GM12878 (cell line): ENCODE measurements around the gene ANKRD11. TPM values are rescaled to one million over a fixed set of nuclear protein-coding genes. Genes with fewer than 3 reads are reported as not detected.

Source experiments
- ASH2L ChIP-seq: fragments of 300-600, 200-600 bp; sonication (generic); IDR thresholded peaks from 2 replicates; pipeline ENCODE4 v1.6.1; 2017; ENCODE audit warnings: low read depth, mild to moderate bottlenecking, borderline replicate concordance
- BACH1 ChIP-seq: fragments of 450-650 bp; IDR thresholded peaks from 2 replicates; pipeline ENCODE4 v1.6.1; 2017; ENCODE audit warnings: mild to moderate bottlenecking, borderline replicate concordance
- BCL11A ChIP-seq: IDR thresholded peaks from 2 replicates; pipeline ENCODE4 v1.6.1; 2011; ENCODE audit warnings: low read depth, low read length
- BHLHE40 ChIP-seq, 2 experiments: fragments of 450-650 bp in 1 of 2; IDR thresholded peaks; 2 replicates each; pipeline ENCODE4 v1.6.1; 2011 to 2017; ENCODE audit warnings: low read depth in 2 of 2, borderline replicate concordance in 1 of 2, improper control_type of control experiment in 1 of 2, low read length in 1 of 2, mild to moderate bottlenecking in 1 of 2
- CREB1 ChIP-seq: IDR thresholded peaks from 2 replicates; pipeline ENCODE4 v1.6.1; 2012; ENCODE audit warnings: low read depth, mild to moderate bottlenecking, inconsistent platforms
- EED ChIP-seq: sonication (generic); IDR thresholded peaks from 2 replicates; pipeline ENCODE4 v1.6.1; 2016; ENCODE audit warnings: antibody characterized with exemption, low read depth
- FOXK2 ChIP-seq: fragments of 450-650 bp; IDR thresholded peaks from 2 replicates; pipeline ENCODE4 v1.6.1; 2017; ENCODE audit warnings: mild to moderate bottlenecking, moderate library complexity
- JUND ChIP-seq: IDR thresholded peaks from 2 replicates; pipeline ENCODE4 v1.6.1; 2012; ENCODE audit warnings: low read depth, mild to moderate bottlenecking, low read length, improper control_type of control experiment, moderate library complexity
- KLF5 ChIP-seq: fragments of 450-650 bp; IDR thresholded peaks from 2 replicates; pipeline ENCODE4 v1.6.1; 2014; ENCODE audit warnings: mild to moderate bottlenecking; ENCODE audit not compliant: partially characterized antibody
- LARP7 ChIP-seq: fragments of 450-650 bp; IDR thresholded peaks from 2 replicates; pipeline ENCODE4 v1.6.1; 2017; ENCODE audit warnings: mild to moderate bottlenecking
- MYB ChIP-seq: fragments of 150-350 bp; IDR thresholded peaks from 2 replicates; pipeline ENCODE4 v1.6.1; 2014; ENCODE audit warnings: mild to moderate bottlenecking, low read depth, low read length, borderline replicate concordance
- NBN ChIP-seq: fragments of 450-650 bp; IDR thresholded peaks from 2 replicates; pipeline ENCODE4 v1.6.1; 2016
- PAX5 ChIP-seq: IDR thresholded peaks from 2 replicates; pipeline ENCODE4 v1.6.1; 2011; ENCODE audit warnings: low read depth, low read length, borderline replicate concordance
- PAX8 ChIP-seq: fragments of 450-650 bp; IDR thresholded peaks from 2 replicates; pipeline ENCODE4 v1.6.1; 2017; ENCODE audit warnings: mild to moderate bottlenecking, moderate library complexity
- POLR2AphosphoS5 ChIP-seq: IDR thresholded peaks from 2 replicates; pipeline ENCODE4 v1.6.1; 2011; ENCODE audit warnings: mild to moderate bottlenecking, low read length, inconsistent platforms
- POU2F2 ChIP-seq: IDR thresholded peaks from 3 replicates; pipeline ENCODE4 v1.6.1; 2011; ENCODE audit warnings: low read depth, mild to moderate bottlenecking, low read length, borderline replicate concordance
- RELA ChIP-seq: fragments of 450-650 bp; IDR thresholded peaks from 2 replicates; pipeline ENCODE4 v1.8.0; 2014; ENCODE audit warnings: borderline replicate concordance; ENCODE audit not compliant: partially characterized antibody
- SPI1 ChIP-seq: IDR thresholded peaks from 2 replicates; pipeline ENCODE4 v1.6.1; 2011; ENCODE audit warnings: low read depth, mild to moderate bottlenecking, low read length, moderate library complexity, borderline replicate concordance; ENCODE audit not compliant: insufficient read depth
- SRF ChIP-seq, 2 experiments: IDR thresholded peaks; 2 replicates each; pipeline ENCODE4 v1.6.1; 2011; ENCODE audit warnings: low read depth in 2 of 2, low read length in 2 of 2, mild to moderate bottlenecking in 1 of 2, moderate library complexity in 1 of 2
- TCF3 ChIP-seq: IDR thresholded peaks from 2 replicates; pipeline ENCODE4 v1.6.1; 2012; ENCODE audit warnings: low read depth, mild to moderate bottlenecking, low read length, borderline replicate concordance; ENCODE audit not compliant: insufficient read depth
- TCF7 ChIP-seq: IDR thresholded peaks from 2 replicates; pipeline ENCODE4 v1.6.1; 2014; ENCODE audit warnings: antibody characterized with exemption, borderline replicate concordance
- YY1 ChIP-seq: IDR thresholded peaks from 2 replicates; pipeline ENCODE4 v1.6.1; 2011; ENCODE audit warnings: low read depth, mild to moderate bottlenecking, low read length
- ZNF207 ChIP-seq: fragments of 450-650 bp; IDR thresholded peaks from 2 replicates; pipeline ENCODE4 v1.6.1; 2014; ENCODE audit warnings: antibody characterized with exemption, mild to moderate bottlenecking, borderline replicate concordance
- ZNF622 ChIP-seq: fragments of 450-650 bp; IDR thresholded peaks from 2 replicates; pipeline ENCODE4 v1.6.1; 2017; ENCODE audit warnings: mild to moderate bottlenecking, inconsistent platforms
- ZSCAN29 ChIP-seq: fragments of 450-650 bp; IDR thresholded peaks from 2 replicates; pipeline ENCODE4 v1.6.1; 2017; ENCODE audit warnings: mild to moderate bottlenecking, moderate library complexity
- polyA plus RNA-seq, 11 experiments: library from polyadenylated mRNA; depleted of rRNA in 4 of 11; unstranded in 6 of 11; stranded (reverse) in 5 of 11; fragments of >200 nt; fragmentation: Nextera tagmentation in 4 of 11; fragmentation: Illumina TruSeq in 1 of 11; extraction: Ambion mirVana in 4 of 11; extraction: Trizol in 1 of 11; gene quantifications; 1 replicate in 1 of 11; 2 replicates in 10 of 11; pipeline versions ENCODE4 v1.2.1 to v1.2.3, GENCODE V29; 2011 to 2016; ENCODE audit warnings: inconsistent platforms in 2 of 11, missing spikeins in 2 of 11, low read depth in 1 of 11
- total RNA-seq, 4 experiments: library from RNA; depleted of rRNA in 3 of 4; stranded (reverse); fragments of >200 nt in 3 of 4; fragmentation: Illumina TruSeq in 1 of 4; extraction: Trizol in 1 of 4; gene quantifications; 2 replicates each; pipeline versions ENCODE4 v1.2.1 to v1.2.3, GENCODE V29; 2013 to 2021
- TF ChIP-seq, protein P1 (sequence below): fragments of 450-650 bp; IDR thresholded peaks from 2 replicates; pipeline ENCODE4 v1.6.1; 2014; ENCODE audit warnings: mild to moderate bottlenecking
- TF ChIP-seq, protein P2 (sequence below): fragments of 450-650 bp; conservative IDR thresholded peaks from 2 replicates; pipeline ENCODE4 v1.6.1; 2017; ENCODE audit warnings: mild to moderate bottlenecking, moderate library complexity
- TF ChIP-seq, protein P3 (sequence below): IDR thresholded peaks from 2 replicates; pipeline ENCODE4 v1.6.1; 2011; ENCODE audit warnings: mild to moderate bottlenecking, low read depth, low read length, moderate library complexity; ENCODE audit not compliant: insufficient replicate concordance

The ANKRD11 gene
- total and polyA plus RNA-seq, 10 of the 15 experiments (the other 5 are each of a cell fraction or from before 2014, with no cell fraction given), result 5.1 to 103 (median 27.4) TPM

DNA sequence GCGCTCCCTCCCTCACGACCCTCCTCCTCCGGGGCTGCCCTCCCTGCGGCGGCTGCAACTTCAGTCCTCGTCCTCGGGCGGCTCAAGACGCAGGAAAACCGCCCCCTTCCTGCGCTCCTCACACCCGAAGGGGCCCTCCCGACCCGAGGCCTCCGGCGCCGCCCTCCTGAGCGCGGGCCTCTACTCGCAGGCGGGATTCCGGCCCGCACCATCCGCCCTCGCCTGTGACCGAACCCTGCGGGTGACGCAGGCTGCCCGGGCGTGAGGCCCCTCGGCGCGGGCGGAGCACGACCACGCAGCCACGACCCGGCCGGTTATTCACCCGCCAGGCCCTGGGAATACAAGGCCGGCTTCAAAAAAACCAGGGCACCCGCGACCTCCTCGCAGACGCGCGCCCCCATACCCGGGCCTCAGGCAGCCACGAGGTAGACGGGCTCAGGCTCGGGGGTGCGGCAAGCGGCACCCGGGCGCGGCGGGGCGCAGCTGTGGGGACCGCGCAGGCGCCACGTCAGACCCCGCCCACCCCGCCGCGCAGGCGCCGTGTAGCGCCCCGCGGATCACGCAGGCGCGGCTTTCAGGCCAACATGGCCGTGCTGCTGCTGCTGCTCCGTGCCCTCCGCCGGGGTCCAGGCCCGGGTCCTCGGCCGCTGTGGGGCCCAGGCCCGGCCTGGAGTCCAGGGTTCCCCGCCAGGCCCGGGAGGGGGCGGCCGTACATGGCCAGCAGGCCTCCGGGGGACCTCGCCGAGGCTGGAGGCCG, 17.7 kb upstream of the ANKRD11 start, which contains the start of gene SPG7 (continued):
- TF ChIP-seq SRF (IDR thresholded peaks at IDR 0.05; ENCODE audit: low read depth in 2 of 2, low read length in 2 of 2) (no peak), MYB (no peak), ZSCAN29 (0 out of 2 replicates have a peak, but pooled peaks have one; percentile 3), JUND (no peak), KLF5 (peak; percentile 37), RELA (peak; percentile 9), FOXK2 (no peak), TCF7 (no peak), PAX5 (0 out of 2 replicates have a peak, but pooled peaks have one; percentile 9), ZNF207 (no peak; the same call in 1 of the 2 replicates), POU2F2 (no peak), TCF3 (peak; percentile 53; the same call in 1 of the 2 replicates), ZNF622 (no peak), BHLHE40 (IDR thresholded peaks at IDR 0.05; ENCODE audit: borderline replicate concordance in 1 of 2, low read depth in 2 of 2, low read length in 1 of 2) (peak in 1 of 2 experiments; percentile 43; a peak in 2 of 4 replicates), POLR2AphosphoS5 (peak; percentile 72; the same call in 1 of the 2 replicates), SPI1 (no peak), EED (0 out of 2 replicates have a peak, but pooled peaks have one; percentile 17), NBN (0 out of 2 replicates have a peak, but pooled peaks have one; percentile 20), LARP7 (no peak; the same call in 1 of the 2 replicates), BACH1 (peak; percentile 25; the same call in 1 of the 2 replicates), CREB1 (0 out of 2 replicates have a peak, but pooled peaks have one; percentile 31), ASH2L (no peak), YY1 (peak; percentile 97), BCL11A (no peak), PAX8 (no peak)
- TF ChIP-seq, protein P1, sequence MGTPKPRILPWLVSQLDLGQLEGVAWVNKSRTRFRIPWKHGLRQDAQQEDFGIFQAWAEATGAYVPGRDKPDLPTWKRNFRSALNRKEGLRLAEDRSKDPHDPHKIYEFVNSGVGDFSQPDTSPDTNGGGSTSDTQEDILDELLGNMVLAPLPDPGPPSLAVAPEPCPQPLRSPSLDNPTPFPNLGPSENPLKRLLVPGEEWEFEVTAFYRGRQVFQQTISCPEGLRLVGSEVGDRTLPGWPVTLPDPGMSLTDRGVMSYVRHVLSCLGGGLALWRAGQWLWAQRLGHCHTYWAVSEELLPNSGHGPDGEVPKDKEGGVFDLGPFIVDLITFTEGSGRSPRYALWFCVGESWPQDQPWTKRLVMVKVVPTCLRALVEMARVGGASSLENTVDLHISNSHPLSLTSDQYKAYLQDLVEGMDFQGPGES, result no peak
- TF ChIP-seq, protein P2, sequence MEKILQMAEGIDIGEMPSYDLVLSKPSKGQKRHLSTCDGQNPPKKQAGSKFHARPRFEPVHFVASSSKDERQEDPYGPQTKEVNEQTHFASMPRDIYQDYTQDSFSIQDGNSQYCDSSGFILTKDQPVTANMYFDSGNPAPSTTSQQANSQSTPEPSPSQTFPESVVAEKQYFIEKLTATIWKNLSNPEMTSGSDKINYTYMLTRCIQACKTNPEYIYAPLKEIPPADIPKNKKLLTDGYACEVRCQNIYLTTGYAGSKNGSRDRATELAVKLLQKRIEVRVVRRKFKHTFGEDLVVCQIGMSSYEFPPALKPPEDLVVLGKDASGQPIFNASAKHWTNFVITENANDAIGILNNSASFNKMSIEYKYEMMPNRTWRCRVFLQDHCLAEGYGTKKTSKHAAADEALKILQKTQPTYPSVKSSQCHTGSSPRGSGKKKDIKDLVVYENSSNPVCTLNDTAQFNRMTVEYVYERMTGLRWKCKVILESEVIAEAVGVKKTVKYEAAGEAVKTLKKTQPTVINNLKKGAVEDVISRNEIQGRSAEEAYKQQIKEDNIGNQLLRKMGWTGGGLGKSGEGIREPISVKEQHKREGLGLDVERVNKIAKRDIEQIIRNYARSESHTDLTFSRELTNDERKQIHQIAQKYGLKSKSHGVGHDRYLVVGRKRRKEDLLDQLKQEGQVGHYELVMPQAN, result peak; percentile 80
- TF ChIP-seq, protein P3, sequence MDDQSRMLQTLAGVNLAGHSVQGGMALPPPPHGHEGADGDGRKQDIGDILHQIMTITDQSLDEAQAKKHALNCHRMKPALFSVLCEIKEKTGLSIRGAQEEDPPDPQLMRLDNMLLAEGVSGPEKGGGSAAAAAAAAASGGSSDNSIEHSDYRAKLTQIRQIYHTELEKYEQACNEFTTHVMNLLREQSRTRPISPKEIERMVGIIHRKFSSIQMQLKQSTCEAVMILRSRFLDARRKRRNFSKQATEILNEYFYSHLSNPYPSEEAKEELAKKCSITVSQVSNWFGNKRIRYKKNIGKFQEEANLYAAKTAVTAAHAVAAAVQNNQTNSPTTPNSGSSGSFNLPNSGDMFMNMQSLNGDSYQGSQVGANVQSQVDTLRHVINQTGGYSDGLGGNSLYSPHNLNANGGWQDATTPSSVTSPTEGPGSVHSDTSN, result no peak
